ENCODE measurements around the gene FAM13A. TPM values are rescaled to one million over a fixed set of nuclear protein-coding genes. Genes with fewer than 3 reads are reported as not detected.
"Not testable (repeated sequence)": the region's sequence is repeated elsewhere in the genome, so short reads cannot be mapped to it uniquely, and the experiment has no call there.

Gene FAM13A
- total and polyA plus RNA-seq, 2 of the 13 experiments (the other 11 are each of a cell fraction or from before 2014, with no cell fraction given), result 1.2 to 36.2 TPM

DNA sequence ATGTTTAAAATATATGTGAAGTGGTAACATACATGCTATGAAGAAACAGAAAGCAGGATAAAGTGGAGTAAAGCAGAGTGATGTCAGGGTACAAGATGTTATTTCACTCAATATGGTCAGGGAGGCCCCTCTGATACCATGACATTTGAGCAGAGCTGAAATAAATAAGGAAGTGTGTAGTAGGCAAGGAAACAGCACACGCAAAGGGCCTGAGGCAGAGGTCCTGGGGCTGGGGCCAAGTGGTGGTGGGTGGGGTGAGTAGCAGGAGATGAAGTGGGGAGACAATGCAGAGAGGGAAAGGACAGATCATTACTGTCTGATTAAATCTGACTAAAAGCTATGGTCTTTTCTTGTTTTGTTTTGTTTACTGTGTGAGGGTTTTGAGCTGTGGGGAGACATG lies 61.1 kb downstream of the FAM13A start (continued):
- TF ChIP-seq, protein P1, sequence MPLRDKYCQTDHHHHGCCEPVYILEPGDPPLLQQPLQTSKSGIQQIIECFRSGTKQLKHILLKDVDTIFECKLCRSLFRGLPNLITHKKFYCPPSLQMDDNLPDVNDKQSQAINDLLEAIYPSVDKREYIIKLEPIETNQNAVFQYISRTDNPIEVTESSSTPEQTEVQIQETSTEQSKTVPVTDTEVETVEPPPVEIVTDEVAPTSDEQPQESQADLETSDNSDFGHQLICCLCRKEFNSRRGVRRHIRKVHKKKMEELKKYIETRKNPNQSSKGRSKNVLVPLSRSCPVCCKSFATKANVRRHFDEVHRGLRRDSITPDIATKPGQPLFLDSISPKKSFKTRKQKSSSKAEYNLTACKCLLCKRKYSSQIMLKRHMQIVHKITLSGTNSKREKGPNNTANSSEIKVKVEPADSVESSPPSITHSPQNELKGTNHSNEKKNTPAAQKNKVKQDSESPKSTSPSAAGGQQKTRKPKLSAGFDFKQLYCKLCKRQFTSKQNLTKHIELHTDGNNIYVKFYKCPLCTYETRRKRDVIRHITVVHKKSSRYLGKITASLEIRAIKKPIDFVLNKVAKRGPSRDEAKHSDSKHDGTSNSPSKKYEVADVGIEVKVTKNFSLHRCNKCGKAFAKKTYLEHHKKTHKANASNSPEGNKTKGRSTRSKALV (CRISPR knock-in tag; IDR thresholded peaks at IDR 0.05), result no peak
- TF ChIP-seq ZC3H13 (CRISPR knock-in tag; IDR thresholded peaks at IDR 0.05) (no peak), ZNF674 (CRISPR knock-in tag; IDR thresholded peaks at IDR 0.05; ENCODE audit: low read depth) (no peak), POLR2AphosphoS2 (IDR thresholded peaks at IDR 0.05; ENCODE audit: low read depth, low read length) (no peak), PPARG (CRISPR knock-in tag; conservative IDR thresholded peaks at IDR 0.05) (no peak), ZNF768 (CRISPR knock-in tag; IDR thresholded peaks at IDR 0.05) (no peak), ZNF816 (CRISPR knock-in tag; IDR thresholded peaks at IDR 0.05; ENCODE audit: borderline replicate concordance) (no peak), SALL1 (CRISPR knock-in tag; IDR thresholded peaks at IDR 0.05) (no peak)

DNA sequence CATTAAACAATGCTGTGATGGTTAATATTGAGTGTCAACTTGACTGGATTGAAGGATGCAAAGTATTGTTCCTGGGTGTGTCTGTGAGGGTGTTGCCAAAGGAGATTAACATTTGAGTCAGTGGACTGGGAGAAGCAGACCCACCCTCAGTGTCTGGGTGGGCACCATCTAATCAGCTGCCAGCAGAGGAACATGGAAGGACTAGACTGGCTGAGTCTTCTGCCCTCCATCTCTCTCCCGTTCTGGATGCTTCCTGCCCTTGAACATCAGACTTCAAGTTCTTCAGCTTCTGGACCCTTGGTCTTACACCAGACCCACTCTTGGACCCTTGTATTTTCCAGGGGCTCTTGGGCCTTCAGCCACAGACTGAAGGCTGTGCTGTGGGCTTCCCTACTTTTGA lies 61.7 kb downstream of the FAM13A start:
- in situ Hi-C loops (cut with HindIII; ENCODE audit: extremely low pct_ligation_motif_present, low pct_unique_long_range_greater_than_20kb); POLR2A ChIA-PET; H3K27me3 ChIP-seq (ENCODE audit: control insufficient read depth in 1 of 2, insufficient read depth in 2 of 2, low read length in 2 of 2); H3K4me3 ChIP-seq (replicated peaks in 1 of 3; ENCODE audit: insufficient read depth in 1 of 3, low read depth in 2 of 3, low read length in 3 of 3); intact Hi-C loops (cut with micrococcal nuclease; ENCODE audit: unreplicated experiment); H3K79me2 ChIP-seq (ENCODE audit: insufficient read depth, low read length); H3K4me2 ChIP-seq (ENCODE audit: low read depth, low read length); CTCF ChIA-PET (ENCODE audit: low intra/inter-chr PET ratio, low total read pairs); H2AFZ ChIP-seq (ENCODE audit: low read length); H3K9ac ChIP-seq (ENCODE audit: insufficient read depth, low read depth, low read length); H3K9me3 ChIP-seq (ENCODE audit: low read length); H4K20me1 ChIP-seq (ENCODE audit: insufficient read depth, low read length); BruUV-seq (replicated peaks); H3K36me3 ChIP-seq (replicated peaks in 1 of 2; ENCODE audit: control insufficient read depth in 1 of 2, insufficient read depth in 2 of 2, low read length in 2 of 2); H3K27ac ChIP-seq (ENCODE audit: extremely low read length, insufficient read depth, low read length); ATAC-seq; DNase-seq (ENCODE audit: low spot score); FAIRE-seq: not testable (repeated sequence)
- peaks cover 21% of the 10 kb centered on the region for H3K4me1 ChIP-seq (ENCODE audit: insufficient read depth, low read length)
- 100% methylated on average over 1 of the region's 1 CpG for WGBS (ENCODE audit: low lambda C conversion rate)
